HL-60 (cell line): Measurements from ENCODE around the gene CASD1.

Experiments used
- DNase-seq, 2 experiments: peaks; one replicate each; pipeline ENCODE4 v3.0.0-alpha.2; 2010 to 2020; ENCODE audit warnings: low read depth in 1 of 2, low spot score in 1 of 2
- H3K27ac ChIP-seq: fragments of 250-450 bp; sonication (Bioruptor Pico); replicated peaks from 2 replicates; pipeline ENCODE4 v1.5.1; 2020; ENCODE audit warnings: mild to moderate bottlenecking, moderate library complexity
- H3K27me3 ChIP-seq: fragments of 250-450 bp; sonication (Bioruptor Pico); 2 replicates; pipeline ENCODE4 v1.5.1; 2021; ENCODE audit warnings: mild to moderate bottlenecking, moderate library complexity; ENCODE audit not compliant: insufficient read depth, poor library complexity, severe bottlenecking
- H3K4me3 ChIP-seq: replicated peaks from 2 replicates; pipeline ENCODE4 v1.5.1; 2011; ENCODE audit warnings: mild to moderate bottlenecking, control low read depth, low read length; ENCODE audit not compliant: insufficient read depth
- CTCF ChIP-seq: IDR thresholded peaks from one replicate; pipeline ENCODE4 v1.5.1; 2011; ENCODE audit warnings: low read length, control low read depth, inconsistent platforms; ENCODE audit not compliant: insufficient read depth
- GABPA ChIP-seq: IDR thresholded peaks from 2 replicates; pipeline ENCODE4 v1.6.1; 2012; ENCODE audit warnings: low read depth
- POLR2AphosphoS5 ChIP-seq: IDR thresholded peaks from 2 replicates; pipeline ENCODE4 v1.6.1; 2012; ENCODE audit warnings: low read depth
- REST ChIP-seq: IDR thresholded peaks from 2 replicates; pipeline ENCODE4 v1.6.1; 2012; ENCODE audit warnings: low read depth; ENCODE audit not compliant: insufficient replicate concordance
- SPI1 ChIP-seq: IDR thresholded peaks from 2 replicates; pipeline ENCODE4 v1.6.1; 2012; ENCODE audit warnings: low read depth, mild to moderate bottlenecking, borderline replicate concordance

CASD1 gene

GRCh38 chr7:94578614-94579013 is 69.0 kb downstream of the CASD1 start:
- TF ChIP-seq POLR2AphosphoS5 (no peak), REST (no peak), CTCF (no peak), GABPA (no peak), SPI1 (no peak)
- no peak for DNase-seq
- Histone ChIP-seq H3K27ac (no peak overlapping the region), H3K4me3 (no peak overlapping the region), H3K27me3 (no peaks in the 10 kb centered on the region)

GRCh38 chr7:94579470-94579869 is 69.9 kb downstream of the CASD1 start:
- Histone ChIP-seq H3K4me3 (no peak overlapping the region), H3K27ac (no peak overlapping the region), H3K27me3 (no peaks in the 10 kb centered on the region)
- DNase-seq = no peak
- TF ChIP-seq CTCF (no peak), REST (no peak), POLR2AphosphoS5 (no peak), SPI1 (no peak), GABPA (no peak)

- H3K4me3 ChIP-seq = no peak overlapping the region
- no peaks in the 10 kb centered on the region for H3K27me3 ChIP-seq
- TF ChIP-seq POLR2AphosphoS5 (no peak), REST (no peak), SPI1 (no peak), CTCF (no peak), GABPA (no peak)
- no peak for DNase-seq
- no peak overlapping the region for H3K27ac ChIP-seq
Measured at GRCh38 chr7:94580601-94581000, 71.0 kb downstream of the CASD1 start.
